DND-41 (cell line): Measurements from ENCODE around the gene HOXC10.

Source experiments
- CTCF ChIP-seq: IDR thresholded peaks from 2 replicates; pipeline ENCODE4 v1.5.1; 2012; ENCODE audit warnings: borderline replicate concordance, low read length, moderate library complexity, mild to moderate bottlenecking; ENCODE audit not compliant: poor library complexity, severe bottlenecking; ENCODE audit errors: extremely low read depth
- EZH2 ChIP-seq: IDR thresholded peaks from 3 replicates; pipeline ENCODE4 v1.6.1; 2012; ENCODE audit warnings: borderline replicate concordance, low read depth, mild to moderate bottlenecking, moderate library complexity, low read length, inconsistent platforms; ENCODE audit not compliant: severe bottlenecking

- TF ChIP-seq CTCF (no peak), EZH2 (peak; percentile 6)
Observed at GRCh38 chr12:53967421-53967925, 17.5 kb upstream of the HOXC10 start.
